ENCODE data around the gene CFAP46. TPM values are rescaled to one million over a fixed set of nuclear protein-coding genes. Genes with fewer than 3 reads are reported as not detected.
A peak's percentile ranks its signal among the peaks of the same experiment; 100 is the strongest.

The CFAP46 gene
- total and polyA plus RNA-seq, 10 of the 15 experiments (the other 5 are each of a cell fraction or from before 2014, with no cell fraction given): 0.01 to 0.18 (median 0.03) TPM; not detected in 7

GRCh38 chr10:132867801-132868644, 74.3 kb downstream of the CFAP46 start (continued):
- TF ChIP-seq ZBTB11 (CRISPR knock-in tag; IDR thresholded peaks at IDR 0.05): no peak

GRCh38 chr10:132866601-132867381, 75.6 kb downstream of the CFAP46 start:
- WGBS (ENCODE audit: insufficient coverage, insufficient replicate concordance, low lambda C conversion rate, missing lambda C conversion rate): 63% methylated on average over 24 of the region's 29 CpGs
- no peaks in the 10 kb centered on the region for H3K4me1 ChIP-seq (ENCODE audit: control insufficient read depth, insufficient read depth, low read length)
- in situ Hi-C loops (cut with MboI): no loop called here

More at GRCh38 chr10:132866601-132867381, 75.6 kb downstream of the CFAP46 start:
- RAD21 ChIA-PET (ENCODE audit: unreplicated experiment): no interaction called here
- Histone ChIP-seq H3K27me3 (replicated peaks in 1 of 2; ENCODE audit: control insufficient read depth in 2 of 2, insufficient read depth in 2 of 2, low read length in 1 of 2) (no peaks in the 10 kb centered on the region), H3K27ac (ENCODE audit: control insufficient read depth, insufficient read depth) (no peak overlapping the region), H2AFZ (ENCODE audit: control insufficient read depth, low read depth, low read length) (no peak overlapping the region), H3K36me3 (ENCODE audit: control insufficient read depth in 2 of 2, insufficient read depth in 2 of 2, low read length in 1 of 2) (no peaks in the 10 kb centered on the region), H3K9me3 (replicated peaks; ENCODE audit: control insufficient read depth, insufficient read depth, low read length) (no peaks in the 10 kb centered on the region), H3K9ac (ENCODE audit: control insufficient read depth, insufficient read depth, low read length) (no peak overlapping the region), H3K79me2 (ENCODE audit: control insufficient read depth, insufficient read depth, low read length) (no peaks in the 10 kb centered on the region), H3K4me2 (ENCODE audit: control insufficient read depth, insufficient read depth) (no peak overlapping the region), H3K4me3 (no peak overlapping the region), H4K20me1 (ENCODE audit: control insufficient read depth, insufficient read depth) (no peaks in the 10 kb centered on the region)
- intact Hi-C loops (cut with micrococcal nuclease; ENCODE audit: unreplicated experiment): no loop called here
- POLR2A ChIA-PET: no interaction called here
- SMC1A ChIA-PET (ENCODE audit: uncharacterized antibody, unreplicated experiment): no interaction called here
- FAIRE-seq (no peak), ATAC-seq (no peak), DNase-seq (ENCODE audit: low read depth, low spot score) (no peak)
- no peak for TF ChIP-seq ATF7 (IDR thresholded peaks at IDR 0.05; ENCODE audit: low read depth)
- TF ChIP-seq BCL3 (IDR thresholded peaks at IDR 0.05; ENCODE audit: borderline replicate concordance, insufficient read depth, low read depth, low read length, poor library complexity, severe bottlenecking): peak; percentile 71
- CTCF ChIA-PET: no interaction called here
- BruUV-seq (replicated peaks): no TSS peak
